SIG-M5 treated with dmso at 0.1 percent for 504 hours (cell line): ENCODE measurements around the gene HNRNPCL2.
"Not testable (repeated sequence)": the region's sequence is repeated elsewhere in the genome, so short reads cannot be mapped to it uniquely, and the experiment has no call there.

Experiments used
- DNase-seq: peaks from one replicate; lab custom pipeline; 2025; ENCODE audit not compliant: unreplicated experiment; lab: John Stamatoyannopoulos, UW

HNRNPCL2 gene

GRCh38 chr1:13116754-13117153 is at the start of gene HNRNPCL2:
HNRNPCL2 (minus strand) TSS chr1:13116854; CDS start chr1:13116400, 454 bp downstream.
- not testable (repeated sequence) for DNase-seq

DNA sequence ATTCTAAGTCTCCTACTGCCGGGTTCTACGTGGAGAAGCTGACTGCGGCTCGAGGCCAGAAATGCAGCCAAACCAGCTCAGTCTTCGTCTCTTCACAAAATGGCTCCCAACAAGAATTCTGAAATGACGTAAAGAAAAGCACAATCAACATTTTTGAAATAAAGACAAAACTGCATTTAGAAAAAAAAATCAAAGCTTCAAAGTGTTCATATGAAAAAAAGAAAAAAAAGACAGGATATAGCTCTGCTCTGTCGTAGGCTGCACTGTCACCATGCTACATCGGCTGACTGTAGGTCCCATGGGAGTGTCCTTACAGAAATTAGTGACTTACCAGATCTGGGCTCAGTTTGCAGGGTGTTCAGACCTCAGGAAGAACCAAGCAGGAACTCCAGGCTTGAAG is 48.9 kb upstream of the HNRNPCL2 start, which contains the start of gene HNRNPCL4:
HNRNPCL4 (minus strand) TSS at position 101 of the 400 bp plus-strand sequence. CDS start 164 bp downstream, outside the sequence.
- not testable (repeated sequence) for DNase-seq

DNA sequence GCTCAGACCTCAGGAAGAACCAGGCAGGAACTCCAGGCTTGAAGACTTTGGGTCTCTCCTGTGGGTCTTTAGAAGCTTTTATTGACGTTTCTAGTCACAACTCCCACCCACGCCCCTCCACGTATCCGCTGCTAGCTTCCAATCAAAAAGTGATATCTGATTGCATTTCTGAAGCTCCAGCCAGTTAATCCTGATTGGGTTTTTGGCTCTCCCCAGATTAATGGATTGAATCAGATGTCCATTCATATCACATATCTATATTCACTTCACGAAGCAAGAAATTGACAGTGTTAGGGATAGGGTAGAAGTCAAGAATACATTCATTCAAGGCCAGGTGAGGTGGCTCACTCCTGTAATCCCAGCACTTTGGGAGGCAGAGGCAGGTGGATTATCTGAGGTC is 39.3 kb upstream of the HNRNPCL2 start, which contains the start of gene PRAMEF26:
PRAMEF26 (minus strand) TSS at position 101 of the 400 bp plus-strand sequence. CDS start 2,914 bp downstream, outside the sequence.
- not testable (repeated sequence) for DNase-seq

DNA sequence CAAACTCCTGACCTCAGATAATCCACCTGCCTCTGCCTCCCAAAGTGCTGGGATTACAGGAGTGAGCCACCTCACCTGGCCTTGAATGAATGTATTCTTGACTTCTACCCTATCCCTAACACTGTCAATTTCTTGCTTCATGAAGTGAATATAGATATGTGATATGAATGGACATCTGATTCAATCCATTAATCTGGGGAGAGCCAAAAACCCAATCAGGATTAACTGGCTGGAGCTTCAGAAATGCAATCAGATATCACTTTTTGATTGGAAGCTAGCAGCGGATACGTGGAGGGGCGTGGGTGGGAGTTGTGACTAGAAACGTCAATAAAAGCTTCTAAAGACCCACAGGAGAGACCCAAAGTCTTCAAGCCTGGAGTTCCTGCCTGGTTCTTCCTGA is 46.2 kb downstream of the HNRNPCL2 start, which contains the start of gene PRAMEF25:
PRAMEF25 (plus strand) TSS at position 301 of the 400 bp plus-strand sequence. CDS start 2,920 bp downstream, outside the sequence.
- not testable (repeated sequence) for DNase-seq
